Measurements from ENCODE around the gene RAB36. TPM values are rescaled to one million over a fixed set of nuclear protein-coding genes. Genes with fewer than 3 reads are reported as not detected.

The RAB36 gene
- total RNA-seq, 1 donor from 2014 or later = 2.0 TPM

- H3K36me3 Mint-ChIP-seq (ENCODE audit: unreplicated experiment) = peaks cover 6% of the 10 kb centered on the region
- H3K4me3 Mint-ChIP-seq (ENCODE audit: unreplicated experiment) = no peak overlapping the region
- DNase-seq = no peak
- TF ChIP-seq CTCF (IDR thresholded peaks at IDR 0.05; ENCODE audit: partially characterized antibody, unreplicated experiment) = no peak
- H3K27me3 Mint-ChIP-seq (ENCODE audit: unreplicated experiment) = peaks cover 11% of the 10 kb centered on the region
- H3K4me1 Mint-ChIP-seq (ENCODE audit: low read depth, unreplicated experiment) = peaks cover 26% of the 10 kb centered on the region
- H3K9me3 Mint-ChIP-seq (ENCODE audit: unreplicated experiment) = peaks cover 12% of the 10 kb centered on the region
- H3K27ac Mint-ChIP-seq (ENCODE audit: unreplicated experiment) = no peak overlapping the region
Measured at GRCh38 chr22:23164091-23164490, 18.8 kb downstream of the RAB36 start.

GRCh38 chr22:23166042-23166831 is 21.0 kb downstream of the RAB36 start:
- H3K27me3 Mint-ChIP-seq (ENCODE audit: unreplicated experiment) = peaks cover 17% of the 10 kb centered on the region
- H3K27ac Mint-ChIP-seq (ENCODE audit: unreplicated experiment) = peak overlapping the region; percentile 97
- H3K9me3 Mint-ChIP-seq (ENCODE audit: unreplicated experiment) = peaks cover 16% of the 10 kb centered on the region
- TF ChIP-seq CTCF (IDR thresholded peaks at IDR 0.05; ENCODE audit: partially characterized antibody, unreplicated experiment) = no peak
- H3K4me3 Mint-ChIP-seq (ENCODE audit: unreplicated experiment) = peak overlapping the region; percentile 77
- no peak for DNase-seq
- peaks cover 6% of the 10 kb centered on the region for H3K36me3 Mint-ChIP-seq (ENCODE audit: unreplicated experiment)
- peaks cover 36% of the 10 kb centered on the region for H3K4me1 Mint-ChIP-seq (ENCODE audit: low read depth, unreplicated experiment)

- H3K27me3 Mint-ChIP-seq (ENCODE audit: unreplicated experiment) = peaks cover 17% of the 10 kb centered on the region
- H3K4me3 Mint-ChIP-seq (ENCODE audit: unreplicated experiment) = peak overlapping the region; percentile 77
- peaks cover 16% of the 10 kb centered on the region for H3K9me3 Mint-ChIP-seq (ENCODE audit: unreplicated experiment)
- TF ChIP-seq CTCF (IDR thresholded peaks at IDR 0.05; ENCODE audit: partially characterized antibody, unreplicated experiment) = no peak
- H3K36me3 Mint-ChIP-seq (ENCODE audit: unreplicated experiment) = peaks cover 6% of the 10 kb centered on the region
- peak; percentile 90 for DNase-seq
- peaks cover 36% of the 10 kb centered on the region for H3K4me1 Mint-ChIP-seq (ENCODE audit: low read depth, unreplicated experiment)
- H3K27ac Mint-ChIP-seq (ENCODE audit: unreplicated experiment) = peak overlapping the region; percentile 97
Measured at GRCh38 chr22:23166841-23167616, 21.8 kb downstream of the RAB36 start.

- peak; percentile 41 for DNase-seq
- H3K36me3 Mint-ChIP-seq (ENCODE audit: unreplicated experiment) = peaks cover 6% of the 10 kb centered on the region
- peak overlapping the region; percentile 100 for H3K27ac Mint-ChIP-seq (ENCODE audit: unreplicated experiment)
- H3K4me3 Mint-ChIP-seq (ENCODE audit: unreplicated experiment) = peak overlapping the region; percentile 78
- H3K9me3 Mint-ChIP-seq (ENCODE audit: unreplicated experiment) = peaks cover 15% of the 10 kb centered on the region
- H3K27me3 Mint-ChIP-seq (ENCODE audit: unreplicated experiment) = peaks cover 14% of the 10 kb centered on the region
- TF ChIP-seq CTCF (IDR thresholded peaks at IDR 0.05; ENCODE audit: partially characterized antibody, unreplicated experiment) = no peak
- H3K4me1 Mint-ChIP-seq (ENCODE audit: low read depth, unreplicated experiment) = peaks cover 36% of the 10 kb centered on the region
Measured at GRCh38 chr22:23168391-23169042, 23.2 kb downstream of the RAB36 start.

Data from glutamatergic neuron (in vitro differentiated cells).